ENCODE results near the gene RASAL2. TPM values are rescaled to one million over a fixed set of nuclear protein-coding genes. Genes with fewer than 3 reads are reported as not detected.

Gene RASAL2
- total and polyA plus RNA-seq, 9 of the 15 experiments (the other 6 are each of a cell fraction or from before 2014, with no cell fraction given), result 0.13 to 1.0 (median 0.62) TPM

DNA sequence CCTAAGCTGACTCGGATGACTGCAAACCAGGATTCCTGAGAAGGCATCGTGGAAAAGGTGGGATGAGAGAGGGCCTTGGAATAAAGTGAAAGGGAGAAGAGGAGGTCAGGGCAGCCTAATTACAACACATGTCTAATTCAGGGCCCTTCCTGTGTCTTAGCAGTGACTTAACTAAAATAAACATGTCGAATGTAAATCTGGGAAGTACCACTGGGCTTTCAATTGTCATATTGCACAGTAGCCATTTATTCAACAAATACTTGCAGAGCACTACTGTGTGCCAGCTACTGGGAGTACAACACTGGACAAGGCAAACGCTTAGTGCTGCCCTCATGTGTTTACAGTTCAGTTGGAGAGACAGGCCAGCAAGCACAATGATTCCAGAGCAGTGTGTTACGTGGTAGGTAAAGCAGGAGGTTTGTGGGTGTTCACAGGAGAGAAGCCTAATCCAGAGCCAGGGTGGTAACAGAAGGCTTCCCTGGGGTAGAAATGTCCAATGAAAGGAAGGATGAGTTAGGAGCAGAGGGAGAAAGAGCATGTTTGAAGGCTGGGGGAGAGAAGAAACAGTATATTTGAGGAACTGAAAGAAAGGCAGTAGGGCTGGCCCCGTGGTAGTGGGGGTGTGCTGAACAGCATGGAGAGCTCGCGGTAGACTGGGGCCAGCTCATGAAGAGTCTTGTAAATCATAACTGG is 38.0 kb upstream of the RASAL2 start:
- CTCF ChIA-PET (ENCODE audit: low intra/inter-chr PET ratio), result no interaction called here
- no peak overlapping the region for H3K4me3 ChIP-seq
- no peaks in the 10 kb centered on the region for H3K9me1 ChIP-seq (ENCODE audit: control insufficient read depth, insufficient read depth, low read length)
- H4K20me1 ChIP-seq (replicated peaks; ENCODE audit: control insufficient read depth, insufficient read depth, low read length), result no peaks in the 10 kb centered on the region
- no peak for FAIRE-seq
- H3K4me1 ChIP-seq (replicated peaks in 1 of 2; ENCODE audit: control insufficient read depth in 2 of 2, insufficient read depth in 2 of 2, low read length in 2 of 2), result no peaks in the 10 kb centered on the region
- no TSS peak for BruUV-seq (replicated peaks)
- no peak overlapping the region for H3K9ac ChIP-seq (ENCODE audit: insufficient read depth in 1 of 2, low read depth in 2 of 2, low read length in 2 of 2)
- intact Hi-C loops (cut with micrococcal nuclease) (no loop called here), in situ Hi-C loops (cut with MboI) (no loop called here)
- peak; percentile 55; the same call in 2 of the 3 replicates for ATAC-seq
- DNase-seq (ENCODE audit: extremely low read depth in 1 of 4, low spot score in 3 of 4), result peak in 1 of 4 experiments; percentile 3
- TF ChIP-seq ZBTB1 (CRISPR knock-in tag; IDR thresholded peaks at IDR 0.05; ENCODE audit: borderline replicate concordance, low read depth) (no peak), MTF1 (CRISPR knock-in tag; IDR thresholded peaks at IDR 0.05; ENCODE audit: borderline replicate concordance) (no peak), ZFP1 (CRISPR knock-in tag; IDR thresholded peaks at IDR 0.05) (no peak), NR2C1 (IDR thresholded peaks at IDR 0.05) (no peak), NR2C1 (tag; IDR thresholded peaks at IDR 0.05) (no peak), ZNF232 (CRISPR knock-in tag; IDR thresholded peaks at IDR 0.05) (no peak), TEAD4 (IDR thresholded peaks at IDR 0.05; ENCODE audit: low read length) (no peak), TEAD4 (CRISPR knock-in tag; IDR thresholded peaks at IDR 0.05; ENCODE audit: borderline replicate concordance) (no peak), CBFB (CRISPR knock-in tag; IDR thresholded peaks at IDR 0.05) (no peak), NR3C1 (CRISPR knock-in tag; IDR thresholded peaks at IDR 0.05) (no peak)
- no peaks in the 10 kb centered on the region for H3K79me2 ChIP-seq (ENCODE audit: control insufficient read depth, insufficient read depth, low read length)
- H3K27ac ChIP-seq (ENCODE audit: extremely low read depth, low read depth, low read length), result no peak overlapping the region
- no peak overlapping the region for H3K4me2 ChIP-seq (ENCODE audit: insufficient read depth, low read length)
- H3K36me3 ChIP-seq (ENCODE audit: control insufficient read depth, insufficient read depth, low read length), result no peaks in the 10 kb centered on the region
- no peaks in the 10 kb centered on the region for H3K27me3 ChIP-seq (ENCODE audit: control insufficient read depth in 2 of 2, insufficient read depth in 2 of 2, low read length in 2 of 2)
- POLR2A ChIA-PET, result no interaction called here
- peak overlapping the region; percentile 12; the same call in 1 of the 2 replicates for H2AFZ ChIP-seq (ENCODE audit: low read depth, low read length)
- WGBS (ENCODE audit: insufficient coverage, low coverage, missing lambda C conversion rate), result 2% methylated on average over 8 of the region's 8 CpGs
- no peaks in the 10 kb centered on the region for H3K9me3 ChIP-seq (replicated peaks; ENCODE audit: control insufficient read depth, insufficient read depth, low read depth, low read length)

All from K562 (cell line).